ENCODE measurements around the gene SLC7A1. TPM values are rescaled to one million over a fixed set of nuclear protein-coding genes. Genes with fewer than 3 reads are reported as not detected.

The SLC7A1 gene
- total and polyA plus RNA-seq, 5 donors = 4.5 to 43.1 (median 12.0) TPM

GRCh38 chr13:29487466-29488454 is 107.7 kb downstream of the SLC7A1 start:
- no peak overlapping the region for H3K4me3 ChIP-seq (ENCODE audit: low read length)
- no peaks in the 10 kb centered on the region for H3K9me3 ChIP-seq (ENCODE audit: control insufficient read depth, low read length)
- H3K27ac ChIP-seq (ENCODE audit: low read length) = no peak overlapping the region
- peaks cover 3% of the 10 kb centered on the region for H3K4me1 ChIP-seq (ENCODE audit: control insufficient read depth, insufficient read depth, low read length)
- H3K27me3 ChIP-seq (ENCODE audit: control insufficient read depth, insufficient read depth) = no peaks in the 10 kb centered on the region
- no peak for DNase-seq
- ATAC-seq = no peak
- WGBS = 87% methylated on average over 22 of the region's 22 CpGs
- intact Hi-C loops (cut with DNase I) = no loop called here

GRCh38 chr13:29486551-29486950 is 108.9 kb downstream of the SLC7A1 start:
- H3K27ac ChIP-seq (ENCODE audit: low read length) = no peak overlapping the region
- H3K9me3 ChIP-seq (ENCODE audit: control insufficient read depth, low read length) = no peaks in the 10 kb centered on the region
- H3K4me1 ChIP-seq (ENCODE audit: control insufficient read depth, insufficient read depth, low read length) = peaks cover 3% of the 10 kb centered on the region
- DNase-seq (no peak), ATAC-seq (no peak)
- no peaks in the 10 kb centered on the region for H3K27me3 ChIP-seq (ENCODE audit: control insufficient read depth, insufficient read depth)
- no peak overlapping the region for H3K4me3 ChIP-seq (ENCODE audit: low read length)
- 67% methylated on average over 3 of the region's 3 CpGs for WGBS
- intact Hi-C loops (cut with DNase I) = no loop called here

- DNase-seq = no peak
Observed at GRCh38 chr13:29484796-29485195, 110.7 kb downstream of the SLC7A1 start.

GRCh38 chr13:29484236-29484635 is 111.3 kb downstream of the SLC7A1 start:
- intact Hi-C loops (cut with DNase I) = no loop called here
- H3K9me3 ChIP-seq (ENCODE audit: control insufficient read depth, low read length) = no peaks in the 10 kb centered on the region
- H3K27me3 ChIP-seq (ENCODE audit: control insufficient read depth, insufficient read depth) = no peaks in the 10 kb centered on the region
- no peak for ATAC-seq
- WGBS = 40% methylated on average over 7 of the region's 7 CpGs
- no peak for DNase-seq
- peaks cover 3% of the 10 kb centered on the region for H3K4me1 ChIP-seq (ENCODE audit: control insufficient read depth, insufficient read depth, low read length)
- H3K4me3 ChIP-seq (ENCODE audit: low read length) = no peak overlapping the region
- no peak overlapping the region for H3K27ac ChIP-seq (ENCODE audit: low read length)

More at GRCh38 chr13:29484796-29485195, 110.7 kb downstream of the SLC7A1 start:
- no peaks in the 10 kb centered on the region for H3K9me3 ChIP-seq (ENCODE audit: control insufficient read depth, low read length)
- ATAC-seq = no peak
- 64% methylated on average over 7 of the region's 7 CpGs for WGBS
- H3K27me3 ChIP-seq (ENCODE audit: control insufficient read depth, insufficient read depth) = no peaks in the 10 kb centered on the region
- peaks cover 3% of the 10 kb centered on the region for H3K4me1 ChIP-seq (ENCODE audit: control insufficient read depth, insufficient read depth, low read length)
- no peak overlapping the region for H3K27ac ChIP-seq (ENCODE audit: low read length)
- no peak overlapping the region for H3K4me3 ChIP-seq (ENCODE audit: low read length)
- intact Hi-C loops (cut with DNase I) = no loop called here

- H3K4me3 ChIP-seq (ENCODE audit: low read length) = no peak overlapping the region
- intact Hi-C loops (cut with DNase I) = no loop called here
- peaks cover 3% of the 10 kb centered on the region for H3K4me1 ChIP-seq (ENCODE audit: control insufficient read depth, insufficient read depth, low read length)
- ATAC-seq = no peak
- no peaks in the 10 kb centered on the region for H3K27me3 ChIP-seq (ENCODE audit: control insufficient read depth, insufficient read depth)
- DNase-seq = no peak
- H3K9me3 ChIP-seq (ENCODE audit: control insufficient read depth, low read length) = no peaks in the 10 kb centered on the region
- WGBS = 69% methylated on average over 4 of the region's 4 CpGs
- no peak overlapping the region for H3K27ac ChIP-seq (ENCODE audit: low read length)
Observed at GRCh38 chr13:29483623-29484022, 111.9 kb downstream of the SLC7A1 start.

GRCh38 chr13:29483211-29483610 is 112.3 kb downstream of the SLC7A1 start:
- ATAC-seq (no peak), DNase-seq (peak in 2 of 3 donors; percentile 66 to 75)
- 73% methylated on average over 15 of the region's 15 CpGs for WGBS
- H3K27ac ChIP-seq (ENCODE audit: low read length) = no peak overlapping the region
- intact Hi-C loops (cut with DNase I) = no loop called here
- H3K27me3 ChIP-seq (ENCODE audit: control insufficient read depth, insufficient read depth) = no peaks in the 10 kb centered on the region
- H3K9me3 ChIP-seq (ENCODE audit: control insufficient read depth, low read length) = no peaks in the 10 kb centered on the region
- H3K4me1 ChIP-seq (ENCODE audit: control insufficient read depth, insufficient read depth, low read length) = peaks cover 3% of the 10 kb centered on the region
- H3K4me3 ChIP-seq (ENCODE audit: low read length) = no peak overlapping the region

GRCh38 chr13:29482504-29482903 is 113.0 kb downstream of the SLC7A1 start:
- Histone ChIP-seq H3K27me3 (ENCODE audit: control insufficient read depth, insufficient read depth) (no peaks in the 10 kb centered on the region), H3K27ac (ENCODE audit: low read length) (no peak overlapping the region), H3K9me3 (ENCODE audit: control insufficient read depth, low read length) (no peaks in the 10 kb centered on the region), H3K4me1 (ENCODE audit: control insufficient read depth, insufficient read depth, low read length) (peaks cover 3% of the 10 kb centered on the region), H3K4me3 (ENCODE audit: low read length) (no peak overlapping the region)
- WGBS = 62% methylated on average over 4 of the region's 4 CpGs
- no peak for ATAC-seq
- no peak for DNase-seq
- intact Hi-C loops (cut with DNase I) = no loop called here

GRCh38 chr13:29481603-29482002 is 113.9 kb downstream of the SLC7A1 start:
- intact Hi-C loops (cut with DNase I) = no loop called here
- Histone ChIP-seq H3K4me3 (ENCODE audit: low read length) (no peak overlapping the region), H3K4me1 (ENCODE audit: control insufficient read depth, insufficient read depth, low read length) (peaks cover 3% of the 10 kb centered on the region), H3K27me3 (ENCODE audit: control insufficient read depth, insufficient read depth) (no peaks in the 10 kb centered on the region), H3K9me3 (ENCODE audit: control insufficient read depth, low read length) (no peaks in the 10 kb centered on the region), H3K27ac (ENCODE audit: low read length) (no peak overlapping the region)
- WGBS = 89% methylated on average over 5 of the region's 5 CpGs
- no peak for DNase-seq
- no peak for ATAC-seq

GRCh38 chr13:29480893-29481525 is 114.5 kb downstream of the SLC7A1 start:
- Histone ChIP-seq H3K9me3 (ENCODE audit: control insufficient read depth, low read length) (no peaks in the 10 kb centered on the region), H3K4me1 (ENCODE audit: control insufficient read depth, insufficient read depth, low read length) (peaks cover 3% of the 10 kb centered on the region), H3K27me3 (ENCODE audit: control insufficient read depth, insufficient read depth) (no peaks in the 10 kb centered on the region), H3K27ac (ENCODE audit: low read length) (no peak overlapping the region), H3K4me3 (ENCODE audit: low read length) (no peak overlapping the region)
- 76% methylated on average over 11 of the region's 11 CpGs for WGBS
- ATAC-seq (peak in 1 of 2 donors; percentile 44), DNase-seq (no peak)
- intact Hi-C loops (cut with DNase I) = no loop called here

GRCh38 chr13:29479716-29480492 is 115.6 kb downstream of the SLC7A1 start:
- no peak overlapping the region for H3K27ac ChIP-seq (ENCODE audit: low read length)
- peaks cover 3% of the 10 kb centered on the region for H3K4me1 ChIP-seq (ENCODE audit: control insufficient read depth, insufficient read depth, low read length)
- no peaks in the 10 kb centered on the region for H3K27me3 ChIP-seq (ENCODE audit: control insufficient read depth, insufficient read depth)
- no peak for ATAC-seq
- intact Hi-C loops (cut with DNase I) = no loop called here
- H3K4me3 ChIP-seq (ENCODE audit: low read length) = no peak overlapping the region
- no peaks in the 10 kb centered on the region for H3K9me3 ChIP-seq (ENCODE audit: control insufficient read depth, low read length)
- 74% methylated on average over 25 of the region's 25 CpGs for WGBS
- DNase-seq = no peak

- no peak overlapping the region for H3K4me3 ChIP-seq (ENCODE audit: low read length)
- intact Hi-C loops (cut with DNase I) = no loop called here
- H3K9me3 ChIP-seq (ENCODE audit: control insufficient read depth, low read length) = no peaks in the 10 kb centered on the region
- ATAC-seq = no peak
- H3K27me3 ChIP-seq (ENCODE audit: control insufficient read depth, insufficient read depth) = no peaks in the 10 kb centered on the region
- DNase-seq = no peak
- WGBS = 81% methylated on average over 3 of the region's 3 CpGs
- no peaks in the 10 kb centered on the region for H3K4me1 ChIP-seq (ENCODE audit: control insufficient read depth, insufficient read depth, low read length)
- no peak overlapping the region for H3K27ac ChIP-seq (ENCODE audit: low read length)
Observed at GRCh38 chr13:29476046-29476445, 119.4 kb downstream of the SLC7A1 start.

Data from right cardiac atrium (tissue), 5 donors.